ENCODE results near the gene ANKRD13A.

- TF ChIP-seq POLR2AphosphoS5 (IDR thresholded peaks at IDR 0.05) (no peak), POLR2A (IDR thresholded peaks at IDR 0.05) (no peak), CTCF (IDR thresholded peaks at IDR 0.05) (no peak), EP300 (IDR thresholded peaks at IDR 0.05) (no peak)
Measured at GRCh38 chr12:110015132-110015531, 15.9 kb downstream of the ANKRD13A start.

Data from sigmoid colon (tissue), 4 donors.